Measurements from ENCODE around the gene PTPRU. TPM values are rescaled to one million over a fixed set of nuclear protein-coding genes. Genes with fewer than 3 reads are reported as not detected.

Gene PTPRU
- polyA plus RNA-seq, 1 of the 3 experiments (the other 2 are of a cell fraction), result 3.5 TPM

GRCh38 chr1:29318724-29319123, 82.4 kb downstream of the PTPRU start:
- CTCF ChIA-PET, result no interaction called here
- Histone ChIP-seq H3K9me3 (no peaks in the 10 kb centered on the region), H3K79me2 (ENCODE audit: insufficient read depth) (no peaks in the 10 kb centered on the region), H3K9ac (no peak overlapping the region), H3K9me2 (no peaks in the 10 kb centered on the region), H3K27ac (ENCODE audit: low read depth in 2 of 2, low read length in 1 of 2) (no peak overlapping the region), H3K27me3 (ENCODE audit: insufficient read depth) (no peaks in the 10 kb centered on the region), H3K4me3 (ENCODE audit: low read depth in 2 of 2, low read length in 1 of 2) (no peak overlapping the region), H2AFZ (ENCODE audit: low read depth) (no peak overlapping the region), H3K4me2 (no peak overlapping the region), H4K20me1 (ENCODE audit: insufficient read depth) (no peaks in the 10 kb centered on the region), H3F3A (replicated peaks; ENCODE audit: insufficient read depth) (no peaks in the 10 kb centered on the region), H3K36me3 (replicated peaks in 1 of 2; ENCODE audit: control insufficient read depth in 1 of 2, insufficient read depth in 2 of 2, low read length in 1 of 2) (no peaks in the 10 kb centered on the region), H3K4me1 (ENCODE audit: control insufficient read depth in 1 of 2, insufficient read depth in 2 of 2, low read depth in 1 of 2, low read length in 1 of 2) (no peaks in the 10 kb centered on the region; a peak in 1 of 4 replicates)
- DNase-seq, result no peak
- POLR2A ChIA-PET, result no interaction called here
- 94% methylated on average over 10 of the region's 10 CpGs for WGBS (ENCODE audit: low lambda C conversion rate)
- no peak for TF ChIP-seq RAD21 (IDR thresholded peaks at IDR 0.05; ENCODE audit: low read length)
- TF ChIP-seq MXI1 (IDR thresholded peaks at IDR 0.05; ENCODE audit: low read depth, low read length), result no peak
- TF ChIP-seq, protein P1, sequence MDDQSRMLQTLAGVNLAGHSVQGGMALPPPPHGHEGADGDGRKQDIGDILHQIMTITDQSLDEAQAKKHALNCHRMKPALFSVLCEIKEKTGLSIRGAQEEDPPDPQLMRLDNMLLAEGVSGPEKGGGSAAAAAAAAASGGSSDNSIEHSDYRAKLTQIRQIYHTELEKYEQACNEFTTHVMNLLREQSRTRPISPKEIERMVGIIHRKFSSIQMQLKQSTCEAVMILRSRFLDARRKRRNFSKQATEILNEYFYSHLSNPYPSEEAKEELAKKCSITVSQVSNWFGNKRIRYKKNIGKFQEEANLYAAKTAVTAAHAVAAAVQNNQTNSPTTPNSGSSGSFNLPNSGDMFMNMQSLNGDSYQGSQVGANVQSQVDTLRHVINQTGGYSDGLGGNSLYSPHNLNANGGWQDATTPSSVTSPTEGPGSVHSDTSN (IDR thresholded peaks at IDR 0.05), result no peak
- TF ChIP-seq EP300 (IDR thresholded peaks at IDR 0.05; ENCODE audit: borderline replicate concordance in 1 of 2, low read depth in 1 of 2, low read length in 1 of 2), result no peak
- no peak for TF ChIP-seq GATA2 (CRISPR knock-in tag; IDR thresholded peaks at IDR 0.05)
- no peak for TF ChIP-seq SMC3 (IDR thresholded peaks at IDR 0.05; ENCODE audit: low read depth, low read length)
- no peak for TF ChIP-seq FOXJ3 (CRISPR knock-in tag; IDR thresholded peaks at IDR 0.05)
- TF ChIP-seq GABPA (IDR thresholded peaks at IDR 0.05; ENCODE audit: low read depth), result no peak
- TF ChIP-seq NFIC (IDR thresholded peaks at IDR 0.05; ENCODE audit: borderline replicate concordance), result no peak
- TF ChIP-seq TEAD4 (IDR thresholded peaks at IDR 0.05; ENCODE audit: borderline replicate concordance, insufficient read depth), result no peak

DNA sequence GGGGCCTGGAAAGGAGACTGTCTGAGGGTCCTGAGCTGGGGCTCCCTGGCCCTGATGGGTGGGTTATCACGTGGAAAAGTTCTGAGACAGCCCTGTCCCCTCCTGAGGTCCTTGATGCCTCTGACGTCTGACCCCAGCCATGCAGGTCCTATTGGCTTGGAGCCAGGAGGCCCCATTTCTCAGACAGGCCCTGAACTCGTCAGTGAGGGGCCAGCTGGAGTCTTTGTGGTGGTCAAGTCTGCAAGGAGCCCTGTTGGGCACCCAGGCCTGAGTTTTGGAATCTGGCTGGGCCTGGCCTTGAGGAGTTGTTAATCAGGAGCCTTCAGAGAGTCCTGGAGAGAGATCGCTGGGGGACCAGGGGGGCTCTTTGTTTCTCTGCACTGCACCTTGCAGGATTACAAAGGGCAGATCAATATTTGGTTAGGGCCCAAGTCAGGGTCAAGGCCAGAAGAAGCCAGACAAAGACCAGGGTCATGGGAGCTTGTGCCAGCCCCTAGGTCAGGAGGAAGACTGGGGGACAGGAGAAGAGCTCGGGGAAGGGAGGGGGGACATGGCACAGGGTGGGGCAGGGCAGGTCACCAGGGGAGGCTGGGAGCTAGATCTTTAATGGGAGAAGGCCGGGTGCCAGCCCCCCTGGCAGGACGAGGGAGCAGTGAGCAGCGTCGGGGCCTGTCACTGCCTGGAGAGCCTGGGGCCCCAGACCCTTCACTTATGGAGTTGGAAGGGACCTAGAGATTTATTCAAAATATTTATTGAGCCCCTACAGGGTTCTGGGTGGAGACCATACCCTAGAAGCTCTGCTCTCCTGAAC, 83.2 kb downstream of the PTPRU start:
- no peaks in the 10 kb centered on the region for H3F3A ChIP-seq (replicated peaks; ENCODE audit: insufficient read depth)
- ChIA-PET CTCF (no interaction called here), POLR2A (no interaction called here)
- H3K4me2 ChIP-seq, result no peak overlapping the region
- 55% methylated on average over 4 of the region's 9 CpGs for WGBS (ENCODE audit: low lambda C conversion rate)
- H3K9ac ChIP-seq, result no peak overlapping the region
- H2AFZ ChIP-seq (ENCODE audit: low read depth), result no peak overlapping the region
- H3K4me1 ChIP-seq (ENCODE audit: control insufficient read depth in 1 of 2, insufficient read depth in 2 of 2, low read depth in 1 of 2, low read length in 1 of 2), result no peaks in the 10 kb centered on the region
- H3K9me3 ChIP-seq, result no peaks in the 10 kb centered on the region
- H3K4me3 ChIP-seq (ENCODE audit: low read depth in 2 of 2, low read length in 1 of 2), result no peak overlapping the region
- H3K27me3 ChIP-seq (ENCODE audit: insufficient read depth), result no peaks in the 10 kb centered on the region
- H3K79me2 ChIP-seq (ENCODE audit: insufficient read depth), result no peaks in the 10 kb centered on the region
- no peaks in the 10 kb centered on the region for H3K9me2 ChIP-seq
- no peaks in the 10 kb centered on the region for H3K36me3 ChIP-seq (replicated peaks in 1 of 2; ENCODE audit: control insufficient read depth in 1 of 2, insufficient read depth in 2 of 2, low read length in 1 of 2)
- H4K20me1 ChIP-seq (ENCODE audit: insufficient read depth), result no peaks in the 10 kb centered on the region
- DNase-seq, result no peak
- H3K27ac ChIP-seq (ENCODE audit: low read depth in 2 of 2, low read length in 1 of 2), result no peak overlapping the region
- TF ChIP-seq GABPA (IDR thresholded peaks at IDR 0.05; ENCODE audit: low read depth) (no peak), SIN3A (IDR thresholded peaks at IDR 0.05; ENCODE audit: borderline replicate concordance, low read depth, low read length) (no peak), EP300 (IDR thresholded peaks at IDR 0.05; ENCODE audit: borderline replicate concordance in 1 of 2, low read depth in 1 of 2, low read length in 1 of 2) (no peak), EZH2phosphoT487 (IDR thresholded peaks at IDR 0.05; ENCODE audit: borderline replicate concordance, low read depth) (no peak), RAD21 (IDR thresholded peaks at IDR 0.05; ENCODE audit: low read length) (no peak), YY1 (IDR thresholded peaks at IDR 0.05; ENCODE audit: low read depth) (no peak), MEF2A (IDR thresholded peaks at IDR 0.05; ENCODE audit: borderline replicate concordance, low read depth) (no peak)

Measured in SK-N-SH (cell line).